ENCODE measurements around the gene HEATR5A.

HEATR5A gene

DNA sequence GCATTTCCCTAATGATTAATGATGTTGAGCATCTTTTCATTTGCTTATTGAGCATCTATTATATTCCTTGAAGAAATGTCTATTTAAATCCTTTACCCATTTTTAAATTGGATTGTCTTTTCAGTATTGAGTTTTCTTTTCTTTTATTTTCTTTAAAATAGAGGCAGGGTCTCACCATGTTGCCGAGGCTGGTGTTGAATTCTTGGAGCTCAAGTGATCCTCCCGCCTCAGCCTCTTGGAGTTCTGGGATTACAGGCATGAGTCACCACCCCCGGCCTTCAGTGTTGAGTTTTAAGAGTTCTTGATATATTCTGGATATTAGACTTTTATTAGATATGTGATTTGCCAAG, 139.5 kb downstream of the HEATR5A start:
- ATAC-seq, result no peak
- TF ChIP-seq ZC3H10 (CRISPR knock-in tag; IDR thresholded peaks at IDR 0.05), result no peak
- no peak for TF ChIP-seq SNAI2 (CRISPR knock-in tag; IDR thresholded peaks at IDR 0.05)
- TF ChIP-seq, protein P1, sequence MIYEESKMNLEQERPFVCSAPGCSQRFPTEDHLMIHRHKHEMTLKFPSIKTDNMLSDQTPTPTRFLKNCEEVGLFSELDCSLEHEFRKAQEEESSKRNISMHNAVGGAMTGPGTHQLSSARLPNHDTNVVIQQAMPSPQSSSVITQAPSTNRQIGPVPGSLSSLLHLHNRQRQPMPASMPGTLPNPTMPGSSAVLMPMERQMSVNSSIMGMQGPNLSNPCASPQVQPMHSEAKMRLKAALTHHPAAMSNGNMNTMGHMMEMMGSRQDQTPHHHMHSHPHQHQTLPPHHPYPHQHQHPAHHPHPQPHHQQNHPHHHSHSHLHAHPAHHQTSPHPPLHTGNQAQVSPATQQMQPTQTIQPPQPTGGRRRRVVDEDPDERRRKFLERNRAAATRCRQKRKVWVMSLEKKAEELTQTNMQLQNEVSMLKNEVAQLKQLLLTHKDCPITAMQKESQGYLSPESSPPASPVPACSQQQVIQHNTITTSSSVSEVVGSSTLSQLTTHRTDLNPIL (CRISPR knock-in tag; IDR thresholded peaks at IDR 0.05; ENCODE audit: low read depth), result no peak
- TF ChIP-seq GLIS3 (CRISPR knock-in tag; IDR thresholded peaks at IDR 0.05), result no peak
- TF ChIP-seq ISL1 (CRISPR knock-in tag; IDR thresholded peaks at IDR 0.05), result no peak
- TF ChIP-seq, protein P2, sequence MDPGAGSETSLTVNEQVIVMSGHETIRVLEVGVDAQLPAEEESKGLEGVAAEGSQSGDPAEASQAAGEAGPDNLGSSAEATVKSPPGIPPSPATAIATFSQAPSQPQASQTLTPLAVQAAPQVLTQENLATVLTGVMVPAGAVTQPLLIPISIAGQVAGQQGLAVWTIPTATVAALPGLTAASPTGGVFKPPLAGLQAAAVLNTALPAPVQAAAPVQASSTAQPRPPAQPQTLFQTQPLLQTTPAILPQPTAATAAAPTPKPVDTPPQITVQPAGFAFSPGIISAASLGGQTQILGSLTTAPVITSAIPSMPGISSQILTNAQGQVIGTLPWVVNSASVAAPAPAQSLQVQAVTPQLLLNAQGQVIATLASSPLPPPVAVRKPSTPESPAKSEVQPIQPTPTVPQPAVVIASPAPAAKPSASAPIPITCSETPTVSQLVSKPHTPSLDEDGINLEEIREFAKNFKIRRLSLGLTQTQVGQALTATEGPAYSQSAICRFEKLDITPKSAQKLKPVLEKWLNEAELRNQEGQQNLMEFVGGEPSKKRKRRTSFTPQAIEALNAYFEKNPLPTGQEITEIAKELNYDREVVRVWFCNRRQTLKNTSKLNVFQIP (CRISPR knock-in tag; IDR thresholded peaks at IDR 0.05; ENCODE audit: borderline replicate concordance, low read depth), result no peak
- TF ChIP-seq, protein P3, sequence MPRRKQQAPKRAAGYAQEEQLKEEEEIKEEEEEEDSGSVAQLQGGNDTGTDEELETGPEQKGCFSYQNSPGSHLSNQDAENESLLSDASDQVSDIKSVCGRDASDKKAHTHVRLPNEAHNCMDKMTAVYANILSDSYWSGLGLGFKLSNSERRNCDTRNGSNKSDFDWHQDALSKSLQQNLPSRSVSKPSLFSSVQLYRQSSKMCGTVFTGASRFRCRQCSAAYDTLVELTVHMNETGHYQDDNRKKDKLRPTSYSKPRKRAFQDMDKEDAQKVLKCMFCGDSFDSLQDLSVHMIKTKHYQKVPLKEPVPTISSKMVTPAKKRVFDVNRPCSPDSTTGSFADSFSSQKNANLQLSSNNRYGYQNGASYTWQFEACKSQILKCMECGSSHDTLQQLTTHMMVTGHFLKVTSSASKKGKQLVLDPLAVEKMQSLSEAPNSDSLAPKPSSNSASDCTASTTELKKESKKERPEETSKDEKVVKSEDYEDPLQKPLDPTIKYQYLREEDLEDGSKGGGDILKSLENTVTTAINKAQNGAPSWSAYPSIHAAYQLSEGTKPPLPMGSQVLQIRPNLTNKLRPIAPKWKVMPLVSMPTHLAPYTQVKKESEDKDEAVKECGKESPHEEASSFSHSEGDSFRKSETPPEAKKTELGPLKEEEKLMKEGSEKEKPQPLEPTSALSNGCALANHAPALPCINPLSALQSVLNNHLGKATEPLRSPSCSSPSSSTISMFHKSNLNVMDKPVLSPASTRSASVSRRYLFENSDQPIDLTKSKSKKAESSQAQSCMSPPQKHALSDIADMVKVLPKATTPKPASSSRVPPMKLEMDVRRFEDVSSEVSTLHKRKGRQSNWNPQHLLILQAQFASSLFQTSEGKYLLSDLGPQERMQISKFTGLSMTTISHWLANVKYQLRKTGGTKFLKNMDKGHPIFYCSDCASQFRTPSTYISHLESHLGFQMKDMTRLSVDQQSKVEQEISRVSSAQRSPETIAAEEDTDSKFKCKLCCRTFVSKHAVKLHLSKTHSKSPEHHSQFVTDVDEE (CRISPR knock-in tag; IDR thresholded peaks at IDR 0.05), result no peak
- TF ChIP-seq ZNF8 (CRISPR knock-in tag; IDR thresholded peaks at IDR 0.05), result no peak

DNA sequence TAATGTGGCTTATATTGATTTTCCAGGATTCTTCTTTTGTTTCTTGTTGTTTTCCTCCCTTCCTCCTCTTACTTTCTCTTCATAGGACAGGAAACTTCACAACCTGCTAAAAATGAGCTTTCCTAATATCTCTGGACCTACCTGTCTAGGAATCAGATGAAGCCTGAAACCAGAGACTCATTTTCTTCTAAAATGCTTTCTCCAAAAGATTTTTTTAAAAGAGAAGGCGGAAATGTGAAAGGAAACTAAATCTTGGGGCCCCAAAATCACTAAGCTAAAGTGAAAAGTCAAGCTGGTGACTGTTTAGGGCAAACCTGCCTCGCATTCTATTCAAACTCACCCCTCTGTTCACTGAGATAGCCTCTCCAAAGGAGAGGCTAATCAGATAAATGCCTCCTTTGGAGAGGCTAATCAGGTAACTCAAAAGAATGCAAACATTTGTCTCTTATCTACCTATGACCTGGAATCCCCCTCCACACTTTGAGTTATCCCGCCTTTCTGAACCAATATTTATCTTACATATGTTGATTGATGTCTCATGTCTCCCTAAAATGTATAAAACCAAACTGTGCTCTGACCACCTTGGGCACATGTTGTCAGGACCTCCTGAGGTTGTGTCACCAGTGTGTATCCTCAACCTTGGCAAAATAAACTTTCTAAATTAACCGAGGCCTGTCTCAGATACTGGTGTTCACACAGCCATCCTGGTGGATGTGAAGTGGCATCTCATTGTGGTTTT, 140.0 kb downstream of the HEATR5A start:
- TF ChIP-seq, protein P4, sequence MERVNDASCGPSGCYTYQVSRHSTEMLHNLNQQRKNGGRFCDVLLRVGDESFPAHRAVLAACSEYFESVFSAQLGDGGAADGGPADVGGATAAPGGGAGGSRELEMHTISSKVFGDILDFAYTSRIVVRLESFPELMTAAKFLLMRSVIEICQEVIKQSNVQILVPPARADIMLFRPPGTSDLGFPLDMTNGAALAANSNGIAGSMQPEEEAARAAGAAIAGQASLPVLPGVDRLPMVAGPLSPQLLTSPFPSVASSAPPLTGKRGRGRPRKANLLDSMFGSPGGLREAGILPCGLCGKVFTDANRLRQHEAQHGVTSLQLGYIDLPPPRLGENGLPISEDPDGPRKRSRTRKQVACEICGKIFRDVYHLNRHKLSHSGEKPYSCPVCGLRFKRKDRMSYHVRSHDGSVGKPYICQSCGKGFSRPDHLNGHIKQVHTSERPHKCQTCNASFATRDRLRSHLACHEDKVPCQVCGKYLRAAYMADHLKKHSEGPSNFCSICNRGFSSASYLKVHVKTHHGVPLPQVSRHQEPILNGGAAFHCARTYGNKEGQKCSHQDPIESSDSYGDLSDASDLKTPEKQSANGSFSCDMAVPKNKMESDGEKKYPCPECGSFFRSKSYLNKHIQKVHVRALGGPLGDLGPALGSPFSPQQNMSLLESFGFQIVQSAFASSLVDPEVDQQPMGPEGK (CRISPR knock-in tag; IDR thresholded peaks at IDR 0.05; ENCODE audit: borderline replicate concordance), result no peak
- TF ChIP-seq CSDC2 (CRISPR knock-in tag; IDR thresholded peaks at IDR 0.05) (no peak), ARNTL (CRISPR knock-in tag; IDR thresholded peaks at IDR 0.05; ENCODE audit: borderline replicate concordance, low read depth) (no peak), ZNF8 (CRISPR knock-in tag; IDR thresholded peaks at IDR 0.05) (no peak), ZC3H10 (CRISPR knock-in tag; IDR thresholded peaks at IDR 0.05) (no peak), TOX (CRISPR knock-in tag; IDR thresholded peaks at IDR 0.05; ENCODE audit: borderline replicate concordance) (no peak), ISL1 (CRISPR knock-in tag; IDR thresholded peaks at IDR 0.05) (no peak), ZFP30 (CRISPR knock-in tag; IDR thresholded peaks at IDR 0.05) (no peak), ZFP3 (CRISPR knock-in tag; IDR thresholded peaks at IDR 0.05) (no peak), OSR1 (CRISPR knock-in tag; IDR thresholded peaks at IDR 0.05) (no peak), RARB (CRISPR knock-in tag; IDR thresholded peaks at IDR 0.05) (no peak), BACH2 (CRISPR knock-in tag; IDR thresholded peaks at IDR 0.05; ENCODE audit: borderline replicate concordance) (no peak), ZNF70 (CRISPR knock-in tag; IDR thresholded peaks at IDR 0.05) (no peak), GLIS3 (CRISPR knock-in tag; IDR thresholded peaks at IDR 0.05) (no peak), SNAI2 (CRISPR knock-in tag; IDR thresholded peaks at IDR 0.05) (no peak)
- TF ChIP-seq, protein P3 (CRISPR knock-in tag; IDR thresholded peaks at IDR 0.05), result no peak
- TF ChIP-seq, protein P1 (CRISPR knock-in tag; IDR thresholded peaks at IDR 0.05; ENCODE audit: low read depth), result no peak
- TF ChIP-seq, protein P2 (CRISPR knock-in tag; IDR thresholded peaks at IDR 0.05; ENCODE audit: borderline replicate concordance, low read depth), result no peak
- TF ChIP-seq, protein P5, sequence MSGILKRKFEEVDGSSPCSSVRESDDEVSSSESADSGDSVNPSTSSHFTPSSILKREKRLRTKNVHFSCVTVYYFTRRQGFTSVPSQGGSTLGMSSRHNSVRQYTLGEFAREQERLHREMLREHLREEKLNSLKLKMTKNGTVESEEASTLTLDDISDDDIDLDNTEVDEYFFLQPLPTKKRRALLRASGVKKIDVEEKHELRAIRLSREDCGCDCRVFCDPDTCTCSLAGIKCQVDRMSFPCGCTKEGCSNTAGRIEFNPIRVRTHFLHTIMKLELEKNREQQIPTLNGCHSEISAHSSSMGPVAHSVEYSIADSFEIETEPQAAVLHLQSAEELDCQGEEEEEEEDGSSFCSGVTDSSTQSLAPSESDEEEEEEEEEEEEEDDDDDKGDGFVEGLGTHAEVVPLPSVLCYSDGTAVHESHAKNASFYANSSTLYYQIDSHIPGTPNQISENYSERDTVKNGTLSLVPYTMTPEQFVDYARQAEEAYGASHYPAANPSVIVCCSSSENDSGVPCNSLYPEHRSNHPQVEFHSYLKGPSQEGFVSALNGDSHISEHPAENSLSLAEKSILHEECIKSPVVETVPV (CRISPR knock-in tag; IDR thresholded peaks at IDR 0.05), result no peak
- no peak for ATAC-seq

Measured in SK-N-SH treated with all-trans-retinoic acid at 6 μM for 48 hours (cell line).